HEK293T (cell line): ENCODE data around the gene FLII.

ENCODE experiments used
- BHLHE40 ChIP-seq: fragments of 450-650 bp; IDR thresholded peaks from 2 replicates; pipeline ENCODE4 v1.6.1; 2016; ENCODE audit warnings: mild to moderate bottlenecking, moderate library complexity, borderline replicate concordance
- FOXM1 ChIP-seq: fragments of 450-650 bp; IDR thresholded peaks from 2 replicates; pipeline ENCODE4 v1.6.1; 2017; ENCODE audit warnings: mild to moderate bottlenecking, borderline replicate concordance
- PKNOX1 ChIP-seq: fragments of 450-650 bp; IDR thresholded peaks from 2 replicates; pipeline ENCODE4 v1.6.1; 2016
- SP1 ChIP-seq: fragments of 450-650 bp; IDR thresholded peaks from 2 replicates; pipeline ENCODE4 v1.6.1; 2017

DNA sequence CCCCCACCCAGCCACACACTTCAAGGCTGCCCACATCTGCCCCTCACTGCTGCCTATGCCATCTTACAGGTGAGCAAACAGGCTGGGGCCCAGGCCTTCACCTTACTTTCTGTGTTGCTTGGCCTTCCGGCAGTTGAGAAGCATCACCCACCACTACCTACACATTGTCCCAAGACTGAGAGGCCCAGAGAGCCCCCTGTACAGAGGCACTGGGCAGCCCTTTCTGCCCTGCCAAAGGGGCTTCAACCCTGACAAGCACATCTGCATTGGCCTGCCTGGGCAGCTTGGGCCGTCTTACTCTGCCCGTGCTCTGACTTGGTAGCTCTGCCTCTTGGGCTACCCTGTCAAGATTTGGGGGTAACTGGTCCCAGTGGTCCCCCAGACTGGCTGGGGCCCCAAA, 3.1 kb upstream of the FLII start:
- TF ChIP-seq PKNOX1: no peak
- TF ChIP-seq FOXM1: no peak
- TF ChIP-seq SP1: no peak
- TF ChIP-seq BHLHE40: no peak
